GM12864 (cell line): ENCODE data around the gene ELP5.
A peak's percentile ranks its signal among the peaks of the same experiment; 100 is the strongest.

Source experiments
- DNase-seq: peaks from one replicate; pipeline ENCODE4 v3.0.0-alpha.2; 2011; ENCODE audit warnings: low read depth
- H3K4me3 ChIP-seq: 2 replicates; pipeline ENCODE4 v1.5.1; 2011; ENCODE audit warnings: mild to moderate bottlenecking, low read depth, low read length, control low read depth
- TF ChIP-seq, protein P1 (sequence below): IDR thresholded peaks from 2 replicates; pipeline ENCODE4 v1.5.1; 2011; ENCODE audit warnings: low read depth, mild to moderate bottlenecking, moderate library complexity, low read length, control low read depth, inconsistent platforms; ENCODE audit errors: missing control alignments

Gene ELP5

DNA sequence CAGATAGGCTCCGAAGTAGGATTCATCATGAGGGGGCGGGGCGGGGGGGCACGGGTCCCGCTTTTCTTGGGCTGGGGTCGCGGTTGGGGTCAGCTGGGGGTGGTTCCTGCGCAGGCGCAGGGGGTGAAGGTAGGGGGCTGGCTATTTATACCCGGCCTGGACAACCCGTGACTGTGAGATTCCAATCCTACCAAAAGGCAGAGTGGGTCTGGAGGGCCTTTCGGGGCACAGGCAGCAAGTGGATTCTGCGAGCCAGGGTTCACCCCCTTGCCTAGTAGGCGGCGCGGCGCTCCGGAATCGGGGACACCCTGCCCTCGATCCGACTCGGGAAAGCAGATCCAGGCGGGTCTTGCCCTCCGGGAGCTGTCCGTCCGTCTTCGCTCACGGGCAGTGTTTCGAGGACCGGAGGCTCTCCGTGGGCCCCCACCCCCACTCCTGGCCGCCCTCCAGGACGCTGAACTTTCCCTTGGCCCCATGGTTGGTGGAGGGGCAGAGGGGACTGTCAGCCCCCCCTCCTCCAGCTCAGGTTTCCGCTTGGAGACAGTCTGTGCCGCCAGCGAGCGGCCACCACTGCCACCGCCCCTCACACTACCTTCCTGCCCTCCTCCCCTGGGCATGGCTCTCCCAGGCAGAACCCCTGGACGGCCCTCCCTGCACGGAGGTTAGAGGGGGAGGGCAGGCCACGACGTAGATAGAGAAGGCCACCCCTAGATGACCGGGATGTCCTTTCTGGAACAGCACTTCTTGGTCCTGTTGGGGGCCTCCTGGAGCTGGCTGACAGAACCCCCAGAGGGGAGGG, 30.1 kb downstream of the ELP5 start:
- no peak for DNase-seq
- H3K4me3 ChIP-seq = peak overlapping the region; percentile 57; the same call in 1 of the 2 replicates
- TF ChIP-seq, protein P1, sequence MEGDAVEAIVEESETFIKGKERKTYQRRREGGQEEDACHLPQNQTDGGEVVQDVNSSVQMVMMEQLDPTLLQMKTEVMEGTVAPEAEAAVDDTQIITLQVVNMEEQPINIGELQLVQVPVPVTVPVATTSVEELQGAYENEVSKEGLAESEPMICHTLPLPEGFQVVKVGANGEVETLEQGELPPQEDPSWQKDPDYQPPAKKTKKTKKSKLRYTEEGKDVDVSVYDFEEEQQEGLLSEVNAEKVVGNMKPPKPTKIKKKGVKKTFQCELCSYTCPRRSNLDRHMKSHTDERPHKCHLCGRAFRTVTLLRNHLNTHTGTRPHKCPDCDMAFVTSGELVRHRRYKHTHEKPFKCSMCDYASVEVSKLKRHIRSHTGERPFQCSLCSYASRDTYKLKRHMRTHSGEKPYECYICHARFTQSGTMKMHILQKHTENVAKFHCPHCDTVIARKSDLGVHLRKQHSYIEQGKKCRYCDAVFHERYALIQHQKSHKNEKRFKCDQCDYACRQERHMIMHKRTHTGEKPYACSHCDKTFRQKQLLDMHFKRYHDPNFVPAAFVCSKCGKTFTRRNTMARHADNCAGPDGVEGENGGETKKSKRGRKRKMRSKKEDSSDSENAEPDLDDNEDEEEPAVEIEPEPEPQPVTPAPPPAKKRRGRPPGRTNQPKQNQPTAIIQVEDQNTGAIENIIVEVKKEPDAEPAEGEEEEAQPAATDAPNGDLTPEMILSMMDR = no peak

DNA sequence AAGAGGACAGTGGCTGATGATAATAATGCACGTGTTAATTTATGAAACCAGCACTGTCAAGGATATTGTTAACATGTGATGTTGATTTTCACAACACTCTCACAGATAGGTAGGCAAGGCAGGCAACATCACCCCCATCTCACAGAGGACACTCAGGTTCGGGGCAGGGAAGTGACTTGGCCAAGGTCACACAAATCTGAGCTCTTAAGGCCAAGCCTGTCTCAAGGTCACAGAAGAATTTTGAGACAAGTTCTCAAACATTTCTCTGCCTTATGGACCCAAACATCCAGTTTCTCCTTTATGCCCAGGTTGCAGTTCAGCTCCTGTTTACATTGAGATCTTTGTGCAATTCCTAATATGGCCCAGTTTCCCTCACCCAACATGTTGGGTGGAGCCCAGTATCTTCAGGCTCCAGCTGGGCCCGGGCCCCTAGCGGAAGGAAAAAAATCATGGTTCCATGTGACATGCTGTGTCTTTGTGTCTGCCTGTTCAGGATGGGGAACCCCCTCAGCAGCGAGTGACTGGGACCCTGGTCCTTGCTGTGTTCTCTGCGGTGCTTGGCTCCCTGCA, 30.8 kb downstream of the ELP5 start:
- H3K4me3 ChIP-seq = no peak overlapping the region
- no peak for DNase-seq
- TF ChIP-seq, protein P1 = peak; percentile 21

DNA sequence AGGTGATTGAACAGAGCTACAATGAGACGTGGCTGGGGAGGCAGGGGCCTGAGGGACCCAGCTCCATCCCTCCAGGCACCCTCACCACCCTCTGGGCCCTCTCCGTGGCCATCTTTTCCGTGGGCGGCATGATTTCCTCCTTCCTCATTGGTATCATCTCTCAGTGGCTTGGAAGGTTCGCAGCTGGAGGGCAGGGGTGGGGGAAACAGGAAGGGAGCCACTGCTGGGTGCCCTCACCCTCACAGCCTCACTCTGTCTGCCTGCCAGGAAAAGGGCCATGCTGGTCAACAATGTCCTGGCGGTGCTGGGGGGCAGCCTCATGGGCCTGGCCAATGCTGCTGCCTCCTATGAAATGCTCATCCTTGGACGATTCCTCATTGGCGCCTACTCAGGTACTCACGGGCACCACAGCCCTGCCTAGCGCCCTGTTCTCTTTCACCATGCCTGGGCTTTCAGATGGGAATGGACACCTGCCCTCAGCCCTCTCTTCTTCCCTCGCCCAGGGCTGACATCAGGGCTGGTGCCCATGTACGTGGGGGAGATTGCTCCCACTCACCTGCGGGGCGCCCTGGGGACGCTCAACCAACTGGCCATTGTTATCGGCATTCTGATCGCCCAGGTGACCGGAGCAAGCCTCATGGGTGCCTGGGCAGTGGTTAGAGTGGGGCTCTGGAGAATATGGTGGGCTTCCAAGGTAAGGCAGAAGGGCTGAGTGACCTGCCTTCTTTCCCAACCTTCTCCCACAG, 31.6 kb downstream of the ELP5 start:
- TF ChIP-seq, protein P1 = no peak
- H3K4me3 ChIP-seq = no peak overlapping the region
- DNase-seq = no peak

DNA sequence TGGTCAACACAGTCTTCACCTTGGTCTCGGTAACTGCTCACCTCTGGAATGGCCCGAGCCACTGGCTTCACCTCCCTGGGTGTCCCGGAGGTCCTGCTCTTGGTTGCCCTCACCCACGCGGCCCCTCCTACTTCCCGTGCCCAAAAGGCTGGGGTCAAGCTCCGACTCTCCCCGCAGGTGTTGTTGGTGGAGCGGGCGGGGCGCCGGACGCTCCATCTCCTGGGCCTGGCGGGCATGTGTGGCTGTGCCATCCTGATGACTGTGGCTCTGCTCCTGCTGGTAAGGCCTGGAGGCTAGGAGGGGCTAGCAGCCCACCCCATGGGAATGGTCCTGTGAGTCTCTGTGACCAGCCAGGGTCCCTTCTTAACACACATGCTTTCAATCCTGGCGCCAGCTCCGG, 32.9 kb downstream of the ELP5 start:
- TF ChIP-seq, protein P1 = no peak
- no peak overlapping the region for H3K4me3 ChIP-seq
- DNase-seq = no peak

DNA sequence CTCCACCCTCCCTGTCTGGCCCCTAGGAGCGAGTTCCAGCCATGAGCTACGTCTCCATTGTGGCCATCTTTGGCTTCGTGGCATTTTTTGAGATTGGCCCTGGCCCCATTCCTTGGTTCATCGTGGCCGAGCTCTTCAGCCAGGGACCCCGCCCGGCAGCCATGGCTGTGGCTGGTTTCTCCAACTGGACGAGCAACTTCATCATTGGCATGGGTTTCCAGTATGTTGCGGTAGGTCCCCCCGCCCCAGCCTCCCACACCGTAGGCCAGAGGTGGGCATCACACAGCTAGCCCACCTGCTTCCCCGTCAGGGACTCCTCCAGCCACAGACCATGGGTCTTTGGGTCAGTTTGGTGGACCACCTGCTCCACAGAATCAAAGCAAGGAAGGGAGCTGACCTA, 33.7 kb downstream of the ELP5 start:
- H3K4me3 ChIP-seq = no peak overlapping the region
- TF ChIP-seq, protein P1 = no peak
- no peak for DNase-seq

DNA sequence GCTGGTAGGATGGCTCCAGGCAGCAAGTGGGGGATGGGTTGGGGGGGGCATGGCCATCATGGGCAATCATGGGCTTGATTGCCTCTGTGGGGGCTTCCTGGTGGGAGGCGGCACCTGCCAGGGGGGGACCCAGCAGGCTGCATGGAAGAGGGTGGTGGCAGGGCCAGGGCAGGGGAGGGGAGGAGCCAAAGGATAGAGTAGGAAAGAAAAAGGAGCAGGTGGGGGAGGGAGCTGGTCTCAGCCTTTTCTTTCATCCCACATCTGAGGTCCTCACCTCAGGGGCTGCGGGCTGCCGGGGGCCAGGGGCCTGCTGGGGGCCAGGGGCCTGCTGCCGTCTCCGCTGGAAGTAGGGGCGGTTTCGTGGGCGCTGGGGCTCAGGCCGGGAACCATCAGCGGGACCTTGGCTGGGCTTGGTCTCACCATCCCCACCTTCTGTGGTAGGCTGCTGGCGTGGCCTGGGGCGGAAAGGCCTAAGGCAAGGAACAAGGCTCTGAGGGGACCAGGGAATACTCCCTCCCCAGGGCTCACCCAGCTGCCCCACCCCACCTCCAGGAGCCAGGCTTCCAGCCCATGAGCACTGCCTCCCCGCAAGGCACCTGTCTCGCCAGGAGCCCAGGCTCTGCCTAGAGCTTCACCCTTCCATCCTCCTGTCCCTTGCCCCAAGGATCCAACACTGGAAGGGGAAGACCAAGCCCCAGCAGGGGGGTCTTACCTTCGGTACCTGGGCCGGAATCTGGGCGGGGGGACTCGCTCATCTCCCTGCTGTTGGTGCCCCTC, 37.4 kb downstream of the ELP5 start:
- no peak overlapping the region for H3K4me3 ChIP-seq
- TF ChIP-seq, protein P1 = no peak
- DNase-seq = no peak
